GM19468 (cell line): Measurements from ENCODE around the gene BRSK1.

Experiments used
- ATAC-seq: cut with Tn5 transposase; IDR thresholded peaks from one replicate; pipeline ENCODE4 v1.9.1; 2021; ENCODE audit warnings: mild to moderate bottlenecking, moderate library complexity, moderate number of reproducible peaks; ENCODE audit not compliant: unreplicated experiment; ENCODE audit errors: extremely low read depth

BRSK1 gene

DNA sequence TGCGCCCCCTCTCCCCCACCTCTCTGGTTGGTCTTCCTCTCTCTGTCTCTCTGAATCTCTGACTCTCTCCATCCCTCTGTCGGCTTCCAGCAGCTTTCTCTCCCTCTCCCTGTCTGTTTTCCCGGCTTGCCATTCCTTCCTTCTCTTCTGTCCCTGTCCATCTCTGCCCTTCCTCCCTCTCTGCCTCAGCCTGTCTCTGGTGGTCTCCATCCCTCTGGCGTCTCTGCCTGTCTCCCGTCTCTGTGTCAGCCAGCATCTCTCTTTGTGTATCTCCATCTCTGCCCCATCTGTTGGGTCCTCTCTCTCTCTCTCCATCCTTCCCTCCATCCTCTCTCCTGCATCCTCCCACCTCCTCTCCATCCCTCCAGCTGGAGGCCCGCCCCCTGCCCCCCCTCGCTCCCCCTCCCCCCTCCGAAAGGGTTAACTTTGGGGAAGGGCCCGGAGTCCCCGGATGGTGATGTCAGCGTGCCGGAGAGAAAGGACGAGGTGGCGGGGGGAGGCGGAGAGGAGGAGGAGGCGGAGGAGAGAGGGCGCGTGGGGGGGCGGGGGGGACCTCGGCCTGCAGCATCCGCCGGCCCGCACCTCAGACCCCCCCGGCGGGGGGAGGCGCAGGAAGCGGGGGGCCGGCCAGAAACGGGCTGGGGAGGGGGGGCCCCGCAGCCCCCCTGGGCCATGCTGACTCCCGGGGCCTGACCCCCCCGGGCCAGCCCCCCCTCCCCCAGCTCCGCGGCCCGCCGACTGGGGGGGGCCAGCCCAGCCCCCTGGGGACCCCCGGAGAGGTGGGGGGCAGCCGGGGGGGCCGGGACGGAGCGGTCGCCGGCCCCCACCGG is at the start of gene BRSK1:
Gene BRSK1 (plus strand): TSS at position 450 of the 830 bp plus-strand sequence. CDS start 446 bp downstream, outside the sequence.
- ATAC-seq: no peak

- no peak for ATAC-seq
Measured at GRCh38 chr19:55238030-55238429, 45.8 kb upstream of the BRSK1 start.

- no peak for ATAC-seq
Measured at GRCh38 chr19:55239004-55239403, 44.8 kb upstream of the BRSK1 start.

DNA sequence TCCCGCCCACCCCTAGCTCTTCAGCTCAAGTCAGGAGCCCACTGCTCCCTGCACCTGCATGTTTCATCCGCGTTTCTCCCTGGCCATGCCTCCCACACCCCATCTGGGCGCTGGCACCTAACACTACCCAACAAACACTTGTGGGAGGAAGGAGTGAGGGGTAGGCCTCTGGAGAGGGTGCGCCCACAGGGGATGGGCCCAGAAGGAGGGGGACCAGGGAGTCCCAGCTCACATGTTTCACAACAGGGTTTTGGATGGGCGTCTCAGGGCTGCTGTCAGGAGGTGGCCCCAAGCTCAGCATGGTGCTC is 43.1 kb upstream of the BRSK1 start:
- no peak for ATAC-seq

DNA sequence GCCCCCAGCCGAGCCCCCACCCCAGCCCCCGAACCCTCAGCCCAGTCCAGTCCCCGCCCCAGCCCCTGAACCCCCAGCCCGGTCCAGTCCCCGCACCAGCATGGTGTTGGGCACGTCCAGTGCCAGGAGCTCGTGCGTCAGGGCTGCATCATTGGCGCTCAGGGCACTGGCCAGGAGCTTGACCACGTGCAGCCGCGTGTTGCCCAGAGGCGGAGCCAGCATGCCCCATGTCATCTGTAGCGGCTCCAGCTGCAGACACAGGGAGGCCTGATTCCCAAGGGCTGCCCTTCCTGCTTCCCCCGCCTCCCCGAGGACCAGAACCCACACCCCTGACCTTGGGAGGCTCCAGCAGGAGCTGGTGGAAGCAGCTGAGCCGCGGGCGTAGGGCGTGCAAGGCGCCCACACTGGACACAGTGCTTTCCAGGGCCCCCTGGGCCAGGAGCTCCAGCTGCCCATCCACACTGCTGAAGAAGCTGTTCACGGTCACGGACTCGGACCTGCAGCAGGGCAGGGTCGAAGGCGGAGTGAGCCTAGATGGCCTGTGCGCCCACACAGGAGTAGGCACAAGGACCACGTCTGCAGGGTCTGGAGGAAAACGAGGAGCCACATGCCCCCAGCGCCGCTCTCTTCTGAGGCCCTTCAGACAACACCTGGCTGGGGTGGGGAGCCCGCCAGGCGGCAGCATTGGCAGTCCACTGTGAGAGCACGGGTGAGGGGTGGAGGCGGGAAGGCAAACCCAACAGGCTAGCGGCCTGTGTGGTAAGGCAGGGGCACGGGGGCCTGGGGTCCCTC is 42.5 kb upstream of the BRSK1 start:
- ATAC-seq: no peak

- ATAC-seq: no peak
Measured at GRCh38 chr19:55241935-55242464, 41.8 kb upstream of the BRSK1 start.

DNA sequence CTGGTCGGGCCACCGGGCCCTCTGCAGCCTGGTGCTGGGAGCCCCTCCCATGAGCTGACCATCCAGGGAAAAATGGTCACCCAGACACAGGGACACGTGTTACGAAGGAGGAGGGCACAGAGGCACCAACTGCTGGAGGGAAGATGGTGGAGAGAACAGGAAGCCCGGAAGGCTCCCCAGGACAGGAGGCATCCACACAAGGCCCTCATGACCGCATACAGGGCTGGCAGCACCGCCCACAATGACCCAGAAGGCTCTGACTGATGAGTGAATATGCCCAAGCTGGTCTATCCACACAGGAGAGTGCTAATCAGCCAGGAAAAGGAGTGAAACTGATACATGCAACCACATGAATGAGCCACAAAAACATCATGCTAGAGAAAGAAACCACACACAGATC is 41.3 kb upstream of the BRSK1 start:
- ATAC-seq: no peak

DNA sequence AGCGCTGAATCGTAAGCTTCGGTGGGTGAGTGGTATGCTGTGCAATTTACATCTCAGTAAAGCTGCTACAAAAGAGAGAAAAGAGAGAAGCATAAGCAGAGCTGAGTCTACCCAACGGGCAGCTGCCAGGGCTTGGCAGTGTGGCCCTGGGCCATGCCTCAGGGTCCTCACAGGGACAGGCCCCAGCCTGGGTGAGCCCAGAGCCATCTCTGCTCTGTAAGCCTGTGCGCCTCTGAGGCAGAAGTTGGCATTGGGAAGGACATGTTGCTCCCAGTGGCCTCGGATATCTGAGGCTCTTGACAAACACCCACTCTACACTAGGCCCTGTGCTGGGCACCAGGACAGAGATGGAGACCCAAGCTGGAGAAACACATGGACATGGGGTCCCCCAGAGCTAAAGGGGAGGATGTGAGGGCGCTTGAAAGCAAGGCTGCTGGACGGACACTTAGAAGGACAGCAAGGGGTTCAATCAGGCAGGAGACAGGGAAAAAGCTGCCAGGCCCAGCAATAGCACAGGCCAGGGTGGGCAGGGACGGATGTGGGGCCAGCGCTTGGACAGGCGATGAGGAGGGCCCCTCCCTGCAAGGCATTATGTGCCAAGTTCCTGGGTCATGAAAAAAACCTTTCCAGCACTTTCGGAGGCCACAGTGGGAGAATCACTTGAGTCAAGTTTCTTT is 39.7 kb upstream of the BRSK1 start:
- no peak for ATAC-seq

DNA sequence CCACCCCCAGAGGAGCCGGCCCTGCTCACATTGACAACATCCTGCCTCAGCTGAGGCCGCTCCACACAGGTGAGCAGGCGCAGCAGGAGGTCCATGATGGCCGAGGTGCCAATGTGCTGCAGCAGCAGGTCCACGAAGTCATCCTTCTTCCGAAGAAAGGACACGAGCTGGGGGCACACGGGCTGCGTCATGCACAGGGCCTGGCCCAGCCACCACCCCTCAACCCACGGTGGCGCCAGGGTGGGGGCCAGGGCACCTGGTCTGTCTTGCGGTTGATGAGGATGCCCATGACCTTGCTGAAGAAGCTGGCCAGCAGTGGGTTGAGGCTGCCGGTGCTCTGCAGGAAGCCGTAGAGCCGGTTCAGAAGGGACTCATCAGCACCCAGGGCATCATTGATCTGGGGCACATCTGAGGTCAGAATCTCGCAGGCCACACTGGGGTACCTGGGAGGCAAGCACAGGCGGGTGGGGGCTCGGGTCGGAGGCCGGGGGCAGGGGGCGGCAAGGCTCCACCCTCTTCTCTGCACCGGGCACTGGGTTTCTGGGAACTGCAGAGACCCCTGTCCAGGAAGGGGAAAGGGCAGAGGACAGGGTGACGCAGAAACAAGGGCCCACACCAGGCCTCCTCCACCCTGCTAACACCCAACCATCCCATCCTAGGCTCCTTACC is 38.4 kb upstream of the BRSK1 start:
- no peak for ATAC-seq

DNA sequence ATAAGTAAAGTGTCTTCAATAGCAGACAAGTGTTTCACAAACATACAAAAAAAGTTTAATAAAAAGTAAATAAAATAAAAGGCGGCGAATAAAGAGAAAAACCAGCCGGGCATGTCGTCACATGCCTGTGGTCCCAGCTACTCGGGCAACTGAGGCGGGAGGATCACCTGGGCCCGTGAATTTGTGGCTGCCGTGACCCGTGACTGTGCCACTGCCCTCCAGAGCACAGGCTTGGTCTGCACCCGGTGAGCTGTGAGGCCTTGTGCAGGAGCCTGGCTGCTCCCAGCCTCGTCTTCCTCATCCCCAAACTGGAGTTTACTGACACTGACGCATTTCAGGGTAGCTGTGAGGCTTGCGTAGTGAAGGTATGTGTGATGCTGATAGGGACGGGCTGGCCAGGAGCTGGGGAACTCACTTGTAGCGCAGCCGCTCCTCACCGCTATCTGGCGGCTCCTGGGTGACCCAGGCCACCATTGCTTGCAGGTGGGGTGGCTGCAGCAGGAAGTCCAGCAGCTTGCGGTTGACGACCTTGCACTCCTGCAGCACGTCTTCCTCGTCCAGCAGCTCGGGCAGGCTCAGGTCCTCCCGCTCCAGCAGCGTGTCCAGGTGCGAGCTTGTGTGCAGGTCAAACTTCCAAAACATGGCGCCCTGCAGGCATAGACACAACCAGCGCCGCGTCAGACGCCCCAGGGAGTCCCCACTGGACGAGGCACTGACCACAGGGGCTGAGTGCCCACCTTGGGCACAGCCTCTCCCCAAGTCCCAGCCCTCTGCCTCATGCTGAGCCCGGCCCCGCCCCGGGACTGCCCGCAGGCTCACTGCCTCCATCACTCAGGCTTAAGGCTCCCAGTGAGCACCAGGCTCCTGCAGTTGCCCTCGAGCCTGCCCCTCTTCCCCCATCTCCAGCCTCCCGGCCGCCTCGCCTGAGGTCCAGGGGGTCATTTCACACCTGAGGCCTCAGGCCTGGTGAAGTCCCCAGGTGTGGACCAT is 37.0 kb upstream of the BRSK1 start:
- no peak for ATAC-seq

DNA sequence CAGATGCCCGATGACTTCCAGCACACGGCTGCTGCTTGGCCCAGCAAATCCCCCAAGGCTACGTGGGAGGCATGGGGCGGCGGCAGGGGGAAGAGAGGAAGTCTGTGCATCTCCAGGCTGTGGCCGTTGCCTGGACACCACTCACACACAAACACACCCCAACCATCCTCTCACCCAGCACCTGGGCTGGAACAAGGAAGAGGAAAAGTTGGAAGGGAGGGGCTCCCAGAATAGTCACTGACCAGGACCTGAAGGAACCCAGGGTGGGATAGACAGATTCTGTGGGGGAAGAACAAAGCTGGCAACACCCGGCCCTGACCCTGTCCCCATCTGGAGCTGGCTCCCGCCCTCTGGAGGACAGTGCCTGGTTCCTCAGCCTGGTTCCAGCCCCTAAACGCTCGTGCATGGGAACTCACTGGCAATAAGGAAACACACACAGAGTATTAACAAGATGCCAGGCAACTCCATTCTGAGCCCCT is 36.1 kb upstream of the BRSK1 start:
- ATAC-seq: no peak

- no peak for ATAC-seq
Measured at GRCh38 chr19:55248166-55248675, 35.6 kb upstream of the BRSK1 start.

DNA sequence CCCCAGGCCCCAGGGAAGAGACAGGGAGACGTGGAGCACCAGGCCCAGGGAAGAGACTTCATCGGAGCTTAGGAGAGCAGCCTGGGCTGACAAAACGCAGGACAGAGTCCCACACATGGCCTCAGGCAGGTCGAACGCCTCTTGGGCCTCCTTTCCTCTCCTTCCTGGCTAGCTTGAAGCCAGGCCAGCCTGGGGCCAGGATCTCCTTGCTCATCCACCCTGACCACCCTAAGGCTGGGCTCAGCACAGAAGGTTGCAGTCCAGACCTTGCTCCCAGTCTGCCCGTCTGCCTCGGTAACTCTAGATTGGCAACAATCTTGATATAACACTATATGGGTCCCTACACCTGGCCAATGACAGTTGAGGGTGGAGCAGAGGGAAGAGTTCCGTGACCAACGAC is 35.1 kb upstream of the BRSK1 start:
- ATAC-seq: no peak

- no peak for ATAC-seq
Measured at GRCh38 chr19:55249841-55250240, 34.0 kb upstream of the BRSK1 start.

DNA sequence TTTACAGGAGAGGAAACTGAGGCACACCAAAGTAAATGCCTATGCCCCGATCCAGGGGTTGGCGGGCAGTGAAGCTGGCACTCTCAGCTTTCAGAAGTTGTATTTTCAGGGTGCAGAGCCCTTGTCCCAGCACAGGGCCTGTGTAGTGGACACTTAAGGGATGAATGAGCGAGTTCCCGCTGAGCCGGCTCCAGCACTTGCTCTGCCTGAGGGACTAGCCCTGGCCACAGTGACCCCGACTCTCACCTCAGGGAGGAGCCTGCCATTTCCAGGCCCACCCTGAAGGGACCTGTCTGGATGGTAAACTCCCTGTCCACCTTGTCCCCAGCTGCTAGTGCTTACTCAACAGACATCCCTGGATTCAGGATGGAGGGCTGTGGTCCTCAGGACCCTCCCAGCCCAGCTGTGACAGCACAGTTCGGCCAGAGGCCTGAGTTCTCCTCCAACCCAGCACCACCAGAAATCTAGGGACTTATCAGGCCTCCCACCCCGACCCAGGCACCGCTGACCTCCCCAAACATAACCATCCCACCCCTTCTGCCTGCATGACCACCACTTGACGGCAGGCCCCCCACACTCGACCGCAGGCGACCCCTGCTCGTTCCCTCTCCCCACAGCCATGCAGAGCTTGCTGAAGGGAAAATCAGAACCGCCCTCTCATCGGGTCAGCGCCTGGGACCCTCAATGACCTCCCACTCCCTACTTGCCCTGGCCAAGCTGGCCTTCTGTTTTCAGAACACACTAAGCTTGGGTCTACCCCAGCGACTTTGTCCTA is 33.3 kb upstream of the BRSK1 start:
- ATAC-seq: no peak

DNA sequence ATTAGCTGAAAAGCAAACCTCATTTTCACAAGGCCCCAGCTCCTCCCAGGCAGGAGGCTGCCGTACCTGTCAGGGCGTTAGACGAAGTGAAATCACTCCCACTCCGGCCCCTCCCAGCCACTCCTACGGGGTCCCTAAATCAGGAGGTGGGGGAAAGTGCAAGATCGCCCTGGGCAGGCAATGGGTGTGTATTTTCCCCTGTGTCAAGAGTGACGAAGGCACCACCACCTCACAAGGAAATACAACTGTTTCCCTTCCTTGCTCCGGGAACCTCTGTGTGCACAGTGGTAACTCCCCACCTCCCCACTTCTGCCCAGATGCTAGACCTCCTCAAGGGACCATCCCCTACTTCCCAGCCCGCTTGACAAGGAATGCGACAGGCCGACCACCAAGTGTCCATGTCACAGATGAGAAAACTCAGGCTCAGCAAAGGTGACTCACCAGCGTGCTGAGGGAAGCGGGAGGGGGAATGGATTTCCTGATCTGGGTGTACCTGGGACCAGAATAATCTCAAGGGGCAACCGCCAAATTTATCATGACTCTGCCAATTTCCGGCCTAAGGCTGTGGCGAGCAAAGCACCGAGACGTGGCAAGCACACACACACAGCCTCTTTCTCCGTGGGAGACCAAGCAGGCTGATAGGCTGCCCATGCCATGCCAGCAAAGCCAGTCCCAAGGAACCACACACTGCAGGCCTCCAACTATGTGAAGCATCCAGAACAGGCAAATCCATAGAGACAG is 32.3 kb upstream of the BRSK1 start:
- no peak for ATAC-seq
